Activated CD4-positive, alpha-beta T cell treated with anti-CD3 and anti-CD28 coated beads for 48 hours (primary cell): Measurements from ENCODE around the gene APEX2.
"Not testable (repeated sequence)": the region's sequence is repeated elsewhere in the genome, so short reads cannot be mapped to it uniquely, and the experiment has no call there.

Source experiments
- DNase-seq: peaks from one replicate; pipeline ENCODE4 v3.0.0-alpha.2; 2020

APEX2 gene

GRCh38 chrX:54999717-55000598 is at the start of gene APEX2:
Gene APEX2 (plus strand): TSS chrX:55000363. CDS start chrX:55000423, 60 bp downstream.
- peak; percentile 91 for DNase-seq

DNA sequence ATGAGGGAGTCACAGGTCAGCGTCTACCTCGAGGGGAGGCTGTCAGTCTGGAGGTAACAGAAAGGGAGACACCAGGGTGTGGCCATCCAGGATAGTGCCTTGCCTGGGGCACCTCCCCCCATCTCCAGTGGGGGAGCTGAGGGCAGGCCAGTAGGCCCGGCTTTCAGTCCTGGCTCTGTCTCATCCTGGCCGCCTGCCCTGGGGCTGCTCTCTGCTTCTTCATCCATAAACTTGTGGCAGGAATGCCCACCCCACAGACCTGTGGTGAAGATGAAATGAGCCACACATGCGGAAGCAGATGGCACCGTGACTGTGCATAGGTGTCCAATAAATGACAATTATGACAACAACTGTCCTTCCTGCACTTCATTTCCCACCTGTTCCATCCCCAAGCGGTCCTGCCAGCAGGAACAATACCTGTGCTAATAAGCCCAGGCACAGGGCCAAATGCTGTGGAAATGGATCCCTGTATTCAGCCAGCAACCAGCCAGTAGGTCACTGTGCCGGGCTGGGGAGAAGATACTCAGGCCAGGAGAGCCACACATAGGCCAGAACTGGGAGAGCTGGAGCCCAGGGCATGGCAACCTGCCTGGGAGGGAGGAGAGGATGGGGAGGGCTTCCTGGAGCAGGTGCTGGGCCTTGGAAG is 49.3 kb upstream of the APEX2 start:
- no peak for DNase-seq

- DNase-seq = no peak
Observed at GRCh38 chrX:54961750-54962149, 38.4 kb upstream of the APEX2 start.

DNA sequence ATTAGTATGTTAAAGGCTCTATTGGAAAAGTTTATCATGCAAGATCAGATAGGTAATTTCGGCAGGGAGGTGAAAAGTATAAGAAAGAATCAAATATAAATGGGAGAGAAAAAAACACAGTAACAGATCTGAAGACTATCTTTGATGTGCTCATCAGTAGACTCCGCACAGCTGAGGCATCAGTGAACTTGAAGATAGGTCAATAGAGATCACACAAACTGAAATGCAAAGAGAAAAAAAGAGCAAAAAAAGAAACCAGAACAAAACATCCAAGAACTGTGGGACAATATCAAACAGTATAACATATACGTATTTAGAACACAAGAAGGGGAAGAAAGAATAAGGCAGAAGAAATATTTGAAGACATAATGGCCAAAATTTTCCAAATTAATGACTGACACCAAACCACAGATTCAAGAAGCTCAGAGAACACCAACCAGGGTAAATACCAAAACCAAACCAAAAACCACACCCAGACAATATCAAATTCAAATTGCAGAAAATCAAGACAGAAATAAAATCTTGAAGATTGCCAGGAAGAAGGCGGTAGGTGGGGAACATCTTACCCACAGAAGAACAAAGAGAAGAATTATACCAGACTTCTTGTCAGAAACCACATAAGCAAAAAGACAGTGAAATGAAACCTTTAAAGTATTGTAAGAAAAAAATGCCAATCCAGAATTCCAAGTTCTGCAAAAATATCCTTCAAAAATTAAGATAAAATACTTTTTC is 35.2 kb upstream of the APEX2 start:
- no peak for DNase-seq

DNA sequence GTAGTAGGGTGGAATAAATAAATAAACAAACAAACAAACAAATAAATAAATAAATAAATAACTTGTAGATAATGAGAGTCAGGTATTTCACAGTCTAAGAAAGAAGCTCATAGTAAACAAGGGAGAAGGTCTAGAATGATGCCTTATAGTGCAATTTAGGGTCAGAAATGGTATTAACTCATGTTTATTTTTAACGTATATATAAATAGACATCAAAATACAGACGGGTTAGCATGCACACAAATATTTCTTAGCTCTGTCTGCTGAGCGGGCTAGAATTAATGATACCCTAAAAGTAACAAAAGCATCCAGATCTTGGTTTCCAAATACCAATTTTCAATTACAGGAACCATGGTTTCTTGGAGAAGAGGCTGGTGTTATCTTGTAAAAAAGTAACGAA is 22.8 kb upstream of the APEX2 start:
- no peak for DNase-seq

- DNase-seq = no peak
Observed at GRCh38 chrX:54978448-54978847, 21.7 kb upstream of the APEX2 start.

GRCh38 chrX:54979432-54979831 is 20.7 kb upstream of the APEX2 start:
- DNase-seq = no peak

GRCh38 chrX:54980334-54980733 is 19.8 kb upstream of the APEX2 start:
- DNase-seq = no peak

DNA sequence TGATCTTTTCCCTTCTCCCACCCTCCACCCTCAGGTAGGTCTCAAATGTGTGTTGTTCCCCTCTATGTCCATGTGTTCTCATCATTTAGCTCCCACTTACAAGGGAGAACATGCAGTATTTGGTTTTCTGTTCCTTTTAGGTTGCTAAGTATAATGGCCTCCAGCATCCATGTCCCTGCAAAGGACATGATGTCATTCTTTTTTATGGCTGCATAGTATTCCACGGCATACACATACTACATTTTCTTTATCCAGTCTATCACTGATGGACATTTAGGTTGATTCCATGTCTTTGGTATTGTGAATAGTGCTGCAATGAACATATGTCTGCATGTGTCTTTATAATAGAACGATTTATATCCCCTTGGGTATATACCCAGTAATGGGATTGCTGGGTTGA is 16.9 kb upstream of the APEX2 start:
- DNase-seq = not testable (repeated sequence)

GRCh38 chrX:54991706-54992105 is 8.5 kb upstream of the APEX2 start:
- DNase-seq = no peak

GRCh38 chrX:54992911-54993622 is 7.1 kb upstream of the APEX2 start:
- DNase-seq = no peak

DNA sequence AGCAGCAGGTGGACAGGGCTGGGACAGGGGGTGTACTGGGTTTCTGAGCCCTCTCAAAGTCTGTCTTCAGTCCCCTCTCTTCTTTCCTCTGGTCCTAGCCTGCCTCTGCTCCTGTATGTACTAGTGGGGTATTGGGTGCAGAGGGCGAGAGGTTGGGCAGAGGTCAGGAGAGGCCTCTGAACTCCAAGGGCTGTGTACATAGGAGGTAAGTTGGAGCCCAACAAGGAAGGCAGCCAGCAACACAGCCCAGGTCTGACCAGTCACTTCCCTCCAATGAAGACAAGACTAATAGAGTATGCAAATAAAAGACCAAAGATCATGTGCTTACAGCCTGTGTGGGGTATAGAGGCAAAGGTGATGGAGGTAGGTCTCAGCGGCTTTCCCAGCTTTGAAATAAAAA is 6.1 kb upstream of the APEX2 start, which contains the start of gene PFKFB1:
TSS of gene PFKFB1 (minus strand) at position 90 of the 400 bp plus-strand sequence. CDS start 181 bp downstream, outside the sequence.
- no peak for DNase-seq

- DNase-seq = no peak
Observed at GRCh38 chrX:54994668-54995351, 5.4 kb upstream of the APEX2 start.

GRCh38 chrX:54995621-54996020 is 4.5 kb upstream of the APEX2 start:
- DNase-seq = no peak

DNA sequence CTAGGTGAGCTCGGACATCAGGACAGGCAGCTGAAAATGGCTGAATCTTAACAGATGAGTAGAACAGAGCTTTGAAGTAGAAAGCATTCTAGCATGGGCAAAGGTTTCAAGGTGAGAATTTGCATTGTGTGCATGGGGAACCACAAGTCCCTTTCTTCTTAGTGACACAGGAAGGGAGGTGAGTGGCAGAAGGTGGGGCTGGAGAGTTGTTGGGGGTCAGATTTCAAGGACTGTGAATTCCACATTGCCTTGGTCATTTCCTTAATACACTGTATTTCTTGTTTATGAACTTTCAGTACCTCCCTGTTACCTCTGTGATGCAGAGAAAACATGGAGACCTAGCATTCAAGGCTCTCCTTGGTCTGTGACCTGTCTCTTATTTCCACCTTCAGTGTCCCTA is 4.1 kb downstream of the APEX2 start:
- DNase-seq = no peak

DNA sequence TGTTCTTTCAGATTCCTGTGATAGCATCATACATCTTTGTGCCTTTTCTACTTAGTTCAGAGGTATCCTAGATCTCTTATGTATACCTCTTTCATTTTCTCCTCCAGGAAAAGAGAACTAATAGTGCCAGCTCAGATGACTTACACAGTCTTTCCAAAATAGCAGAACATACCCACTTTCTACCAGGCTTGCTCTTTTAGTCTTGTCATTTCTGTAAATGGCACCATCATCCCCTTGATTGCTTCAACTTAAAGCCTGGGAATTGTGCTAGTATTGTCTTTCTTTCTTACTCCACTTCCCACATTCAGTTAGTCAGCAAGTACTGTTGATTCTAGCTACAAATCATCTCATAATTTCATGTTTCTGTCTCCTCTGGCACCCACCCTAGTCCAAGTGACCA is 5.1 kb downstream of the APEX2 start:
- no peak for DNase-seq

- DNase-seq = no peak
Observed at GRCh38 chrX:55006827-55007621, 6.9 kb downstream of the APEX2 start.

- no peak for DNase-seq
Observed at GRCh38 chrX:55007656-55008055, 7.5 kb downstream of the APEX2 start.

DNA sequence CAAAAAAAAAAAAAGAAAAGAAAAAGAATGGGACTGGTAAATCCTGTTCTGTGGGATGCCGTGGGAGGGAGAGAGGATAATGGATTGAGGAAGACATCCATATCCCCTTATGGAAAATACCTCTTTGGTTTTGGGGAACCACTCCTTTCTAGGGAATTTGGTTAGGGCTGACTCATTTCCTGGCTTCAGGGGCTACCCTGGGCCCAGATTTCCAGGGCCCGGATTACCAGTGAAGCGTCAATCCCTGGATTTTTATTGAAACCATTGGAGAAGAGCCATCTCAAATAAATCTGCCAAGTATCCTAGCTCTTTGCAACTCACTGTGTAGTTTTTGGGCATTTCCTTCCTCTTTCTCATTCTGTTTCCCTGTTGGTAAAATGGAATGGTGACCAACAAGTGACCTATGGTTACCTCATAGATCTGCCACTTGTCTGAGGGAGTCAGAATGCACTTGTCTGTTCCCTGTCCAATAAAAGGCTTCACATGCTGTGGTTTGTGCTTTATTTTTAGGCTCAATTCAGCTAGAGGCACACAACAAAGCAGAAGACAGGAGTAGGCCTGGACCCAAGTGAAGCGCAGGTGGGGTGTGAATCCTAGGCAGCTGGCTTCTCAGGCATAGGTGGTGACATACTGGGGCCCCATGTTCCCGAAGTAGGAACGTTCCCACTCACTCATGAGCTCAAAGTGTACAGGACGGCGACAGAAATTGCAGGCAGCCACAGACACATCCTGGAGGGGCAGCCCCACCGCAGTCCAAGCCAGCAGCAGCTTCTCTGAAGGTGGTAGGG is 8.6 kb downstream of the APEX2 start:
- DNase-seq = peak; percentile 19

DNA sequence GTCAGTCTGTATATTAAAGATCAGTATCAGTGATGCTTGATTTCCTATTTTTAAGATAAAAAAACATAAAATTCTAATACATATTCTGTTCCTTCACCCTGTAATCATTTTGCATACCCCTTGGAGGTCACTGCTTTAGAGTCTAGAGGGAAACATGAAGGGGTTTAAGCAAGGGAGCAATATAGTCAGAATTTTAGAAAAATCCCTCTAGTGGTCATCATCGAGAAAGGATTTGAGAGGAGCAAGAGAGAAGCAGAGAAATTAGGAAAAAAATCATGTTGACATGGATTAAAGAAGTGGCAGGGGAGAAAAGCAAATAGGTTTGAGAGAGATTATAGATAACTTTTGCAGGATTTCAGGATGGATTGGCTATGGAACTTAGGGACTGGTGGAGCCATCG is 11.1 kb downstream of the APEX2 start:
- DNase-seq = no peak

GRCh38 chrX:55014897-55015299 is 14.7 kb downstream of the APEX2 start:
- no peak for DNase-seq
